A673 (cell line): ENCODE results near the gene CCDC69.

Experiments
- EZH2 ChIP-seq: fragments of 200-600 bp; sonication (generic); IDR thresholded peaks from 2 replicates; pipeline ENCODE4 v1.6.1; 2017; ENCODE audit warnings: borderline replicate concordance, low read depth, mild to moderate bottlenecking, mixed read lengths, antibody characterized with exemption, low read length; ENCODE audit not compliant: poor library complexity, severe bottlenecking
- TF ChIP-seq, protein P1 (sequence below): fragments of 300-800, 200-600 bp; sonication (generic); conservative IDR thresholded peaks from 2 replicates; pipeline ENCODE4 v1.5.1; 2017; ENCODE audit warnings: low read depth, mild to moderate bottlenecking, antibody characterized with exemption, low read length, moderate library complexity, mixed read lengths

DNA sequence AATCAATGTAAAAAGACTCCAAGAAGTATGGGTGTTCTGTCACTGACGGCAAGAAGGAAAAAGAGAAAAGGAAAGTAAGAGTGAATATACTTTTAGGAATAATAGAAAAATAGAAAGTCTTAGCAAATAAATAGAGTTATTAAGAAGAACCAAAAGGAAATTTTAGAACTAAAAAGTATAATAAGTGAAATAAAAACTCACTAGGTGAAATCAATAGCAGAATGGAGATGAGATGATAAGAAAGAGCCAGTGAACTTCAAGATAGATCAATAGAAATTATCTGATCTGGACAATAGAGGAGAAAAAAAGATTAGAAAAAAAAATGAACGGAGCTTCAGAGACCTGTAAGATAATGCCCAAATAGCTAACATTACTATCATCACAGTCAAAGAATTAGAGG lies 34.7 kb downstream of the CCDC69 start:
- TF ChIP-seq, protein P1, sequence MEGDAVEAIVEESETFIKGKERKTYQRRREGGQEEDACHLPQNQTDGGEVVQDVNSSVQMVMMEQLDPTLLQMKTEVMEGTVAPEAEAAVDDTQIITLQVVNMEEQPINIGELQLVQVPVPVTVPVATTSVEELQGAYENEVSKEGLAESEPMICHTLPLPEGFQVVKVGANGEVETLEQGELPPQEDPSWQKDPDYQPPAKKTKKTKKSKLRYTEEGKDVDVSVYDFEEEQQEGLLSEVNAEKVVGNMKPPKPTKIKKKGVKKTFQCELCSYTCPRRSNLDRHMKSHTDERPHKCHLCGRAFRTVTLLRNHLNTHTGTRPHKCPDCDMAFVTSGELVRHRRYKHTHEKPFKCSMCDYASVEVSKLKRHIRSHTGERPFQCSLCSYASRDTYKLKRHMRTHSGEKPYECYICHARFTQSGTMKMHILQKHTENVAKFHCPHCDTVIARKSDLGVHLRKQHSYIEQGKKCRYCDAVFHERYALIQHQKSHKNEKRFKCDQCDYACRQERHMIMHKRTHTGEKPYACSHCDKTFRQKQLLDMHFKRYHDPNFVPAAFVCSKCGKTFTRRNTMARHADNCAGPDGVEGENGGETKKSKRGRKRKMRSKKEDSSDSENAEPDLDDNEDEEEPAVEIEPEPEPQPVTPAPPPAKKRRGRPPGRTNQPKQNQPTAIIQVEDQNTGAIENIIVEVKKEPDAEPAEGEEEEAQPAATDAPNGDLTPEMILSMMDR = no peak
- TF ChIP-seq EZH2 = no peak
